Activated CD8-positive, alpha-beta T cell treated with anti-CD3 and anti-CD28 coated beads, Interleukin-2, amount 10 ng/mL, durations not matched to agents 7 days and 5 days (primary cell): ENCODE measurements around the gene RPL22. TPM values are rescaled to one million over a fixed set of nuclear protein-coding genes. Genes with fewer than 3 reads are reported as not detected.

Experiments
- ATAC-seq: fragments of 150-1000 bp; cut with Tn5 transposase; one replicate; pipeline ENCODE4 v1.10.0; 2021; ENCODE audit warnings: moderate library complexity
- CTCF ChIA-PET: fragments of 350-600 bp; sonication (Branson Sonifier 250); formaldehyde crosslinking; loops from one replicate; lab custom pipeline; 2021; ENCODE audit warnings: antibody characterized with exemption; lab: Charles Lee
- POLR2A ChIA-PET: fragments of 350-600 bp; sonication (Branson Sonifier 250); formaldehyde crosslinking; loops from one replicate; lab custom pipeline; 2021; ENCODE audit warnings: antibody characterized with exemption; lab: Charles Lee
- DNase-seq: peaks from one replicate; pipeline ENCODE4 v3.0.0-alpha.2; 2020
- H3K27ac Mint-ChIP-seq: one replicate; pipeline ENCODE4 v1.8.0; 2021; ENCODE audit warnings: mild to moderate bottlenecking, mixed read lengths
- H3K27me3 Mint-ChIP-seq: one replicate; pipeline ENCODE4 v1.8.0; 2021; ENCODE audit warnings: low read depth, mixed read lengths
- H3K36me3 Mint-ChIP-seq: one replicate; pipeline ENCODE4 v1.8.0; 2021; ENCODE audit warnings: low read depth, mixed read lengths
- H3K4me1 Mint-ChIP-seq: one replicate; pipeline ENCODE4 v1.8.0; 2021; ENCODE audit warnings: low read depth, mixed read lengths
- H3K4me3 Mint-ChIP-seq: one replicate; pipeline ENCODE4 v1.8.0; 2021; ENCODE audit warnings: mild to moderate bottlenecking, mixed read lengths
- H3K9me3 Mint-ChIP-seq: one replicate; pipeline ENCODE4 v1.8.0; 2022; ENCODE audit warnings: mixed read lengths; ENCODE audit not compliant: insufficient read depth
- total RNA-seq, 2 experiments: library from RNA; stranded (reverse); gene quantifications; one replicate each; pipeline ENCODE4 v1.2.3, GENCODE V29; 2021

Gene RPL22
- total RNA-seq, 2 experiments from 2014 or later, result 304 to 325 TPM

GRCh38 chr1:6243053-6243834, 43.8 kb upstream of the RPL22 start:
- no peaks in the 10 kb centered on the region for H3K36me3 Mint-ChIP-seq

GRCh38 chr1:6241887-6242740, 42.7 kb upstream of the RPL22 start:
- ATAC-seq (no peak), DNase-seq (no peak)
- H3K4me3 Mint-ChIP-seq, result no peak overlapping the region
- no peaks in the 10 kb centered on the region for H3K36me3 Mint-ChIP-seq
- H3K4me1 Mint-ChIP-seq, result peaks cover 19% of the 10 kb centered on the region
- H3K27me3 Mint-ChIP-seq, result peaks cover 53% of the 10 kb centered on the region
- POLR2A ChIA-PET, result no interaction called here
- no peak overlapping the region for H3K27ac Mint-ChIP-seq
- CTCF ChIA-PET, result interaction anchor here (1.0 to 1.2 kb wide), 2 partner anchors 37 to 181 kb away, joined by 3 to 4 read pairs; no protein-coding TSS in a partner anchor
- no peaks in the 10 kb centered on the region for H3K9me3 Mint-ChIP-seq

More at GRCh38 chr1:6243053-6243834, 43.8 kb upstream of the RPL22 start:
- ATAC-seq (no peak), DNase-seq (no peak)
- no peaks in the 10 kb centered on the region for H3K9me3 Mint-ChIP-seq
- H3K4me1 Mint-ChIP-seq, result peaks cover 19% of the 10 kb centered on the region
- H3K4me3 Mint-ChIP-seq, result no peak overlapping the region
- peaks cover 63% of the 10 kb centered on the region for H3K27me3 Mint-ChIP-seq
- ChIA-PET POLR2A (no interaction called here), CTCF (interaction anchor here (1.2 kb wide), 1 partner anchor 180 kb away, joined by 4 read pairs; no protein-coding TSS in a partner anchor)
- H3K27ac Mint-ChIP-seq, result no peak overlapping the region

GRCh38 chr1:6241107-6241886, 41.9 kb upstream of the RPL22 start:
- H3K27me3 Mint-ChIP-seq, result peaks cover 46% of the 10 kb centered on the region
- no peaks in the 10 kb centered on the region for H3K36me3 Mint-ChIP-seq
- no peak overlapping the region for H3K27ac Mint-ChIP-seq
- no peak for ATAC-seq
- no peak overlapping the region for H3K4me3 Mint-ChIP-seq
- CTCF ChIA-PET, result interaction anchor here (1.0 kb wide), 1 partner anchor 36 kb away, joined by 3 read pairs; no protein-coding TSS in a partner anchor
- no peaks in the 10 kb centered on the region for H3K9me3 Mint-ChIP-seq
- no peak for DNase-seq
- POLR2A ChIA-PET, result no interaction called here
- H3K4me1 Mint-ChIP-seq, result peaks cover 13% of the 10 kb centered on the region

GRCh38 chr1:6239950-6240768, 40.8 kb upstream of the RPL22 start:
- no peak for ATAC-seq
- Mint-ChIP-seq H3K27me3 (peaks cover 45% of the 10 kb centered on the region), H3K9me3 (no peaks in the 10 kb centered on the region), H3K27ac (no peak overlapping the region), H3K36me3 (peaks cover 3% of the 10 kb centered on the region), H3K4me1 (peaks cover 8% of the 10 kb centered on the region), H3K4me3 (no peak overlapping the region)
- ChIA-PET CTCF (interaction anchor here (1.4 to 2.3 kb wide), 2 partner anchors 41 to 104 kb away, joined by 3 to 9 read pairs; partner anchors contain the start of gene RPL22), POLR2A (no interaction called here)
- no peak for DNase-seq

GRCh38 chr1:6239213-6239752, 39.9 kb upstream of the RPL22 start:
- H3K4me3 Mint-ChIP-seq, result no peak overlapping the region
- CTCF ChIA-PET, result interaction anchor here (1.1 to 4.9 kb wide), 4 partner anchors 7 to 202 kb away, joined by 3 to 35 read pairs (median 6); partner anchors contain the start of genes HES3 and RPL22
- POLR2A ChIA-PET, result interaction anchor here (1.0 kb wide), 1 partner anchor 41 kb away, joined by 3 read pairs; no protein-coding TSS in a partner anchor

GRCh38 chr1:6237093-6237492, 37.7 kb upstream of the RPL22 start:
- peaks cover 22% of the 10 kb centered on the region for H3K36me3 Mint-ChIP-seq
- CTCF ChIA-PET, result interaction anchor here (1.2 to 4.9 kb wide), 4 partner anchors 9 to 111 kb away, joined by 3 to 35 read pairs (median 8); partner anchors contain the start of gene HES3
- POLR2A ChIA-PET, result no interaction called here
- H3K4me3 Mint-ChIP-seq, result peak overlapping the region; percentile 34
- ATAC-seq, result no peak
- peaks cover 31% of the 10 kb centered on the region for H3K4me1 Mint-ChIP-seq
- H3K9me3 Mint-ChIP-seq, result no peaks in the 10 kb centered on the region
- H3K27ac Mint-ChIP-seq, result peak overlapping the region; percentile 52
- no peak for DNase-seq
- H3K27me3 Mint-ChIP-seq, result peaks cover 27% of the 10 kb centered on the region

More at GRCh38 chr1:6239213-6239752, 39.9 kb upstream of the RPL22 start:
- no peak for ATAC-seq
- DNase-seq, result no peak
- Mint-ChIP-seq H3K9me3 (no peaks in the 10 kb centered on the region), H3K36me3 (peaks cover 4% of the 10 kb centered on the region), H3K27me3 (peaks cover 39% of the 10 kb centered on the region), H3K4me1 (peaks cover 16% of the 10 kb centered on the region), H3K27ac (no peak overlapping the region)

GRCh38 chr1:6235296-6235677, 35.9 kb upstream of the RPL22 start:
- ChIA-PET CTCF (interaction anchor here (1.0 to 4.9 kb wide), 5 partner anchors 11 to 203 kb away, joined by 3 to 35 read pairs (median 6); partner anchors contain the start of gene HES3), POLR2A (interaction anchor here (1.8 kb wide), 2 partner anchors 9 to 30 kb away, joined by 6 to 11 read pairs; partner anchors contain the start of gene RNF207)
- peak; percentile 39 for DNase-seq
- Mint-ChIP-seq H3K9me3 (no peaks in the 10 kb centered on the region), H3K4me1 (peaks cover 26% of the 10 kb centered on the region), H3K27me3 (peaks cover 13% of the 10 kb centered on the region), H3K4me3 (peak overlapping the region; percentile 91), H3K36me3 (peaks cover 31% of the 10 kb centered on the region), H3K27ac (peak overlapping the region; percentile 86)
- ATAC-seq, result peak; percentile 16

- H3K27ac Mint-ChIP-seq, result peak overlapping the region; percentile 86
- ChIA-PET POLR2A (interaction anchor here (0.5 to 1.8 kb wide), 3 partner anchors 8 to 270 kb away, joined by 4 to 11 read pairs (median 6); partner anchors contain the start of gene RNF207), CTCF (interaction anchor here (1.0 to 4.9 kb wide), 5 partner anchors 12 to 204 kb away, joined by 3 to 35 read pairs (median 6); partner anchors contain the start of gene HES3)
- DNase-seq (no peak), ATAC-seq (no peak)
- peaks cover 8% of the 10 kb centered on the region for H3K27me3 Mint-ChIP-seq
- peak overlapping the region; percentile 91 for H3K4me3 Mint-ChIP-seq
- no peaks in the 10 kb centered on the region for H3K9me3 Mint-ChIP-seq
- H3K4me1 Mint-ChIP-seq, result peaks cover 26% of the 10 kb centered on the region
- peaks cover 35% of the 10 kb centered on the region for H3K36me3 Mint-ChIP-seq
These were observed 35.3 kb upstream of the RPL22 start for GRCh38 chr1:6234502-6235295.

GRCh38 chr1:6233376-6233775, 34.0 kb upstream of the RPL22 start:
- ATAC-seq, result no peak
- H3K27ac Mint-ChIP-seq, result no peak overlapping the region

More at GRCh38 chr1:6233376-6233775, 34.0 kb upstream of the RPL22 start:
- H3K9me3 Mint-ChIP-seq, result no peaks in the 10 kb centered on the region
- POLR2A ChIA-PET, result no interaction called here
- peaks cover 24% of the 10 kb centered on the region for H3K4me1 Mint-ChIP-seq
- CTCF ChIA-PET, result interaction anchor here (1.4 kb wide), 1 partner anchor 13 kb away, joined by 9 read pairs; no protein-coding TSS in a partner anchor
- H3K36me3 Mint-ChIP-seq, result peaks cover 36% of the 10 kb centered on the region
- H3K27me3 Mint-ChIP-seq, result no peaks in the 10 kb centered on the region
- DNase-seq, result no peak
- peak overlapping the region; percentile 22 for H3K4me3 Mint-ChIP-seq
